CD4-positive, alpha-beta T cell treated with Interleukin-6 at 100 ng/mL for 8 hours (primary cell): ENCODE measurements around the gene LYST.

Experiments
- DNase-seq: peaks from one replicate; pipeline ENCODE4 v3.0.0-alpha.2; 2020; ENCODE audit warnings: mixed read lengths, low spot score

LYST gene

DNA sequence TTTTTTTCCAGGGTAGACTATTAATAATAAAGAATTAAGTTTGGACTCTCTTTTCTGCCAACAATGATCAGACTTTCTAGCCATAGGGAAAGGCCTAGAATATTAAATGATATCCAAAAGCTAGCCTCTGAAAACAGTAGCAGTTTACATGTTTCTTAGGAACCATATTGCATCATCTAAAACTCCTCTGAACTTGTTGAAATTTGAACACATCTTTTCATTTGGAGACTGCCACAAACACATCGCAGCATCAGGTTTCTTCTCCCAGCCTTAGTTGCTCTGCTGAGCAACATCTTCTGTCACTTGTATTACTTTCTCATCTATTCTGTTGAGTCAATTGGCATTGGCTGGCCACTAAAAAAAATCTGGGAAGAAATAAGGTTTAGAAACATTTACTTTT, 153.9 kb downstream of the LYST start:
- DNase-seq = no peak

DNA sequence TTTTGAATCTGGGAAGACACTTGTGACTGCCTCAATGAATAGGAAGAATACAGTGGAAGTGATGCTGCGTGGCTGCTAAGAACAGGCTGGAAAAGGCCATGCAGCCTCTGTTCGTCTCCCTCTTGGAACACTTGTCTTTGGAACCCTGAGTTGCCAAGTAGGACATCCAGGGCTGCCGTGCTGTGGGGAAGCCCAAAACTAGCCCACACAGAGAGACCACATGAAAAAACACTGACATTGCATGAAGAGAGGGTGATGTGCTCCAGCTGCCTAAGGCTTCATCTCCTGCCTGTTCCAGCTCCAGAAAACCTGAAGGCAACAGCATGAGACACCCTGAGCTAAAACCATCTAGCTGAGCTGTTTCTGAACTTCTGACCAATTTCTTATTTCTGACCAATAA, 156.0 kb downstream of the LYST start:
- DNase-seq = no peak

- no peak for DNase-seq
These were observed 157.7 kb downstream of the LYST start for GRCh38 chr1:235709018-235709417.

DNA sequence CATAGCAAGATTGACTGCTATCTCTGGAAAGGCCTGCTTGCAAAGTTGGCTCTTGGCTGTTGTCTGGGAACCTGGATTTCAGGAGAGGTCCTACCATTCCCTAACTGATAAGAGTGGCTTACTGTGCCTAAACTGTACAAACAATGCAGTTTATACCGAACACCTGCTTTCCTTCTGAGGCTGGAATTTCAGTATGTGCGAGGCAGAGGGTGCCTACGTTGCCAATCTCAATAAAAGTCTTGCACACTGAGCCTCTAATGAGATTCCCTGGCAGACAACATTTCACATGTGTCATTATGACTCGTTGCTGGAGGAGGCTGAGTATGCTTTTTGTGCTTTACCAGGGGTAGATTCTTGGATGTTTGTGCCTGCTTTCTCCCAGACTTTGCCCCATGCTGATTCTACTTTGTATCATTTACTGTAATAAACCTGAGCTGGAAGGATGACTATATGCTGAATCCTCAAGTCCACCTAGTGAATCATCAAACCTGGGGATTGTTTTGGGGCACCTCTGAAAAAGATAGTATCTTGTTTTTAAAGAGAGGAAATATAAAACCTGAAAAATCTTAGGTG, 158.2 kb downstream of the LYST start:
- no peak for DNase-seq

DNA sequence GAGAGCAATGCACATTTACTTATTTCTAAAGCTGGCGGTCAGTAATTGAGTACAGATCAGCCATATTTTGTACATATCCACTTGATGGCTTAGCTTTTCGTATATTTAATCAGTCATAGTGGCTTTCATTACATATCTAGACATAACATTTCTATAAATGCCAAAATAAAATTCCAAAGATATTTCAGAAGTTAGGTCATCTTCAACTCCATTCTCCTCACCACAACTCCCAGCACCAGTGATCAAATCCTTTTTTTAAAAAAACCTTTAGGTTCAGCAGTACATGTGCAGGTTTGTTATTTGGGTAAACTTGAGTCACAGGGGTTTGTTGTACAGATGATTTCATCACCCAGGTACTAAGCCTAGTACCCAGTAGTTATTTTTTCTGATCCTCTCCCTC, 163.2 kb downstream of the LYST start:
- no peak for DNase-seq

- no peak for DNase-seq
These were observed 164.3 kb downstream of the LYST start for GRCh38 chr1:235702412-235702811.

GRCh38 chr1:235697508-235697907, 169.2 kb downstream of the LYST start:
- no peak for DNase-seq

GRCh38 chr1:235689356-235689755, 177.3 kb downstream of the LYST start:
- DNase-seq = no peak

- DNase-seq = no peak
These were observed 178.6 kb downstream of the LYST start for GRCh38 chr1:235688096-235688495.

DNA sequence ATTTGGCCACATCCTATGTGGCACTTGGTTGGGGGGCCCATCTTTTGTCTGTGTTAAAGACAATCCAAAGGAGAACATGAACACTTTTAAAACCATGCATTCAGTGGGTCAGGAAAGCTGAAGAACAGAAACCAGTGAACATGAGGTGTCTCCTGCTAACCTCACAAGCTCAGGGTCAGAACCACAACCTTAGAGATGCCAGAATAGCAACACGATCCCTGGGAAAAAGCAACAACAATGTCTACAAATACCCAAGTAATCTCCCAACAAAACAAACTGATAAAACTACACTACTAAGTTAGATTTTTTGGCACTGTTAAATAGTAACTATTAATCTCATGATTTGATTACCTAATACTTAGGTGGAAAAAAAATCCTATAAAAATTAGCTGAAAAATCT, 183.1 kb downstream of the LYST start:
- no peak for DNase-seq

DNA sequence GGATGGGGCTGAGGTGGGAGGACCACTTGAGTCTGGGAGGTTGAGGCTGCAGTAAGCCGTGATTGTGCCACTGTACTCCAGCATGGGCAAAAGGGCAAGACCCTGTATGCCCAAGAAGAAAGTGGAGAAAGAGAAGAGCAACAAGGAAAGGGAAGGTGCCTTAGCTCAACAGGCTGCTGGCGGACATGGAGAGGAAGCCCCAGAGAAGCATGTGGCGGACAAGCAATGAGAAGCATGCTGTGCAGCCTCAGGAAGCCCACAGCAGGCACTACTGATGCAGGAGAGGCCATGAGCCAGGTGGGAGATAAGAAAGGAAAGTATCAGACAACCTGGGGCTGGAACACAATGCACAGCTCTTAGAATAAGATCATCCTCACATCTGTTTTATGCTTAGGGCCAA, 184.5 kb downstream of the LYST start:
- DNase-seq = no peak

DNA sequence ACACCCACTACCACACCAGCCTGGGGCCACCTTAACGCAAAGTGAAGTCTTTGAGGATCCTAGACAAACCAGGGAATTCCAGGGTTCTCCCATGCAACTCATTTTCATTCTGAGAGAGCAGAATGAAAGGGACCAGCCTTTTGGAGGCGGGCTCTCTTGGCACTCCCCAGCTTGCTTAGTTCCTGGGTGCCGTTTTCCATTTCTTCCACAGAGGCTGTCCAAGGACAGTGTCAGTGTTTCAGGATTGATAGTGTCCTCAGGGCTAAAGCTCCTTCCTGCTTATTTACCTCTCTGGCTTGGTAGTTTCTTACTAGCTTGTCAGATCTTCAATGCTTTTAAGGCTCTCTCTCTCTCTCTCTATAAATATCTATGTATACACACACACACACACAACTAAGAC, 187.1 kb downstream of the LYST start:
- DNase-seq = no peak

DNA sequence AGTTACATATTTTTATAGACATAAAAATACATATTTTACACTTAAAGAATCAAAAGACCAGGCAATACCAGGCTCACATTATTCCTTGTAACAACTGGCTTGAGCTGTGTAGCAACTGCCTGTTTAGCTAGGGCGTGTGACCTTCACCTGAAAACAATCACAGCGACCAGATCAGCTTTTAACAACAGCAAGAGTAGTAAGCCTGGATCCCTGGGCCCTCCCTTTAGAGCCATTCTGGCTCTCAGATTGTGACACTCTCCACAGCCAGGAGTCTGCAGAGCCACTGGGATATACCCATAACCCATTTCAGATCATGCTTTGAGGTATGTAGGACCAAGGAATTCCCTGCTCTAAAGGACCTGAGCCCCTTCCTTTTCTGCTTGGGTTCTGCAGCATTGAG, 187.7 kb downstream of the LYST start:
- DNase-seq = no peak

DNA sequence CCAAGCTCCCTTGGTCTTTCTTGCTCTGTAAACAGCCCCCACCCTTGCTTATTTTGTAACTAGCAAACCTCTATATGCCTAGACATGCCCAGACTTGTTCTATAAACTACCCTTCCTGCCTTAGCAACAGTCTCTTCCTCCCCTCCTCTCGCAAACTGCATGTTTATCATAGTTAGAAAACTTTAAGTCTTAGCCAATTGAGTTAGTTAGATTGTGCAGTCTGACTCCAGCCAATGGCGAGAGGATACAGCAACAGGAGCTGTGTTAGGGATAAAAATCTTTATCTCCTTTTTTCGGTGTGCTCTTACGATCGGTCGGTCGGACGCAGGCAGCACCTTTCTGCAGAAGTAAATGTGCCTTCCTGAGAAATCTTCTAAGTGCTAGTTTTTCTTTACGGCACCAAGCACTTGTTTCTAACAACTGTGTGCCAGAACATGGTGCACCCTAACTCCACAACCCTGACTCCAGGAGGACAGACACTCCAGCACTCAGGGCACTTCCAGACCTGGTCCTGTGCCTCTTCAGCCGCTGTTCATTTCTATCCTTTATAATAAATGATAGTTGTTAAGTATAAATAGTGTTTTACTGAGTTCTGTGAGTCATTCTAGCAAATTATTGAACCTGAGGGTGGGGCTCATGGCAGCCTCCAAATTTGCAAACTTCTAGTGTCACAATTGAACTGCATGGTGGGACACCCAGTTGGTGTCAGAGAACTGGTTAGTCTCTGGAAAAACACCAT, 191.4 kb downstream of the LYST start:
- DNase-seq = no peak

DNA sequence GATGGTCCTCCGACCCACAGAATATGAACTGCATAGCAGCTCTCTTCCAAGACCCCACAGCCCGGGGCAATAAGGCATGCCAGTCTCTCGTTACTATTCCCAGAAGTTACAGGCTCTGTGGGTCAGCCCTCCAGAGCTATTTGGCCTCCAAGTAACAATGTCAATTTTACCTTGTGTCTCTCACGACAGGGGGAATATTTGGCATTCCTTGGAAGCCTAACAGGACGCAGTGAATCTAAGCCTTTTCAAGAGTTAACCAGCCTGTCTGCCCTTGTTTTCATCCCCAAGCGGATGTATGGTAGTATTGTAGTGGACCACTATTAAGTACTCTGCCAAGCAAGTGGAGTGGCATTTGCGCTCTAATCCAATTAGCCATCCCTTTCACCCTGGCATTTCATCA, 192.7 kb downstream of the LYST start:
- no peak for DNase-seq

GRCh38 chr1:235671992-235672391, 194.7 kb downstream of the LYST start:
- DNase-seq = no peak

GRCh38 chr1:235670157-235670776, 196.4 kb downstream of the LYST start:
- DNase-seq = no peak

DNA sequence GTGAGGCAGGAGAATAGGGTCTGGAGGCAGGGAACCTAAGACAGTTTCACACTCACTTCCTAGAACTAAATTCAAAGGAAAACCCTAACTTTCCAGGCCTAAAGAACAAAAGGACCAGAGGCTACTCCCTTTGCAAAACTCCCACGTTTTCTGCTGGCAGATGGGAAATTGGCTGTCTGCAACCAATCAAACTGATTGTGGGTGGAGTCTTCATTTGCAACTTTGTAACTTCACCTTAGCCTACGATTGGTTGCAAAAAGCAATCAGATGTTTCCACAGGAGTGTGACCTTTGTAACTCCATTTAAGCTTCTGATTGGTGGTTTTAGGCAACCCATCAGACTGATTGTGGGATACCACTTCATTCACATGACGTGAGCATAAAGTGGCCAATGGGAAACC, 197.4 kb downstream of the LYST start:
- DNase-seq = no peak

- no peak for DNase-seq
These were observed 203.1 kb downstream of the LYST start for GRCh38 chr1:235663628-235664027.

DNA sequence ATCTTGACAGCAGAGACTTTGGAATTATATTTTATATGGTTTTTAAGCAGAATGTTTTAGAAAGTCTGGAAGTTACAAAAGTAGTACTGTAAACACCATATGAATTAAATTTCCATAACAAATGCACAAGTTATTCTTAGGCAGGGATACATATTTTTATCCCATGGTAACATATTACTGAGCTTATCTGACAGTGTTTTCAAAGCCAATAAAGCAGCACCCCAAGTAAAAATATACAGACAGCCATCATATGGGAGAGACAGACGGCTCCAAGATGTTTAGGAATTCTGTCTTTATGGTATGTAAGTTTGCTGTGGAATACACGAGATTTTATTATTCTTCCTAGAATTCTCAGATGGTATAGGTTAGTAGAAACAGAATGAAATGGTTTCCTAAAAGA, 205.1 kb downstream of the LYST start:
- DNase-seq = no peak

GRCh38 chr1:235659186-235659771, 207.4 kb downstream of the LYST start:
- no peak for DNase-seq

DNA sequence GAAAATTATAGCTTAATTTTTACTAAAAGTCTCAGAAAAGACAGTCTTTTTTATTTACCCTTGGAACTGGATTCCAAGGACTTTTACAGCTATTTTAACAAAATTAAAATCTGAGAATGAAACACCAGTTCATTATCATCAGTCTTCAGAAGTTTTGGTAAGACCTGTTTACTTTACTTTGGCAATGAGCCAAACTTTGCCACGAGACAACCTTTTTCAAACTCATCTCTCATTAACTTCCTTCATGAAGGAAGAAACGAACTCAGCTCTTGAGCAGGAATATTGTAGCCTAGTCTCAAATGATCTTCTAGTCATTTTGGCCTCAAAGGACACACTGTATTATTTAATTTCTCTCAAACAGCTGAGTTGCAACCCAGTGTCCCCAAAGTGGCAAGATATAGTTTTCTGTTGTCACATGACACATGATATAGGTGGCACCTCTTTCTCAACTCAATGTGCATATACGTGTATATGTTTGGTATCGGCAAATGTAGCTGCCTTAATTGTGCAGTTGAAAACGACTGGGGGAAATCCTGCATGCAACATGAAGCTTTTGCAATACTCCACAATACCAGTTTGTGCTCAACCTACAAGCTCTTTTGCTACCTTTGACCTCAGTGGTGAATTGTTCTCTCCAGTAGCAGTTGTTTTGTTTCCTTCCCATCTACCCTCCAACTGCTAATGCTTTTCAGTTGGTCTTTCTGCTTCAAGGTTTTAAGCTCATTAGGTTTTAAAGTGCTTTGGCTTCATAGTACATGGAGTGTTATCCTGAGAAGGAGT, 208.8 kb downstream of the LYST start:
- no peak for DNase-seq

- DNase-seq = no peak
These were observed 209.4 kb downstream of the LYST start for GRCh38 chr1:235657269-235657668.
